ENCODE data around the gene KLHL42. TPM values are rescaled to one million over a fixed set of nuclear protein-coding genes. Genes with fewer than 3 reads are reported as not detected.

The KLHL42 gene
- total RNA-seq, 1 donor from 2014 or later: 48.8 TPM

GRCh38 chr12:27772328-27773049 is 7.5 kb upstream of the KLHL42 start:
- TF ChIP-seq CTCF (IDR thresholded peaks at IDR 0.05; ENCODE audit: unreplicated experiment): no peak
- no peak overlapping the region for H3K27ac Mint-ChIP-seq
- no peaks in the 10 kb centered on the region for H3K36me3 Mint-ChIP-seq (ENCODE audit: insufficient read depth)
- no peak for DNase-seq (ENCODE audit: low spot score, unreplicated experiment)
- H3K4me3 Mint-ChIP-seq (ENCODE audit: low read depth): no peak overlapping the region
- H3K4me1 Mint-ChIP-seq (ENCODE audit: low read depth): no peaks in the 10 kb centered on the region
- H3K9me3 Mint-ChIP-seq (ENCODE audit: low read depth): no peaks in the 10 kb centered on the region
- no peaks in the 10 kb centered on the region for H3K27me3 Mint-ChIP-seq

- Mint-ChIP-seq H3K27ac (no peak overlapping the region), H3K4me3 (ENCODE audit: low read depth) (peak overlapping the region; percentile 14), H3K36me3 (ENCODE audit: insufficient read depth) (peaks cover 3% of the 10 kb centered on the region), H3K27me3 (no peaks in the 10 kb centered on the region), H3K9me3 (ENCODE audit: low read depth) (no peaks in the 10 kb centered on the region), H3K4me1 (ENCODE audit: low read depth) (peaks cover 15% of the 10 kb centered on the region)
- no peak for TF ChIP-seq CTCF (IDR thresholded peaks at IDR 0.05; ENCODE audit: unreplicated experiment)
- no peak for DNase-seq (ENCODE audit: low spot score, unreplicated experiment)
These were observed 2.9 kb upstream of the KLHL42 start for GRCh38 chr12:27777141-27777540.

GRCh38 chr12:27778206-27778605 is 1.8 kb upstream of the KLHL42 start:
- Mint-ChIP-seq H3K4me1 (ENCODE audit: low read depth) (peaks cover 20% of the 10 kb centered on the region), H3K4me3 (ENCODE audit: low read depth) (peak overlapping the region; percentile 44), H3K27me3 (no peaks in the 10 kb centered on the region), H3K9me3 (ENCODE audit: low read depth) (no peaks in the 10 kb centered on the region), H3K36me3 (ENCODE audit: insufficient read depth) (peaks cover 10% of the 10 kb centered on the region), H3K27ac (no peak overlapping the region)
- DNase-seq (ENCODE audit: low spot score, unreplicated experiment): no peak
- TF ChIP-seq CTCF (IDR thresholded peaks at IDR 0.05; ENCODE audit: unreplicated experiment): no peak

- Mint-ChIP-seq H3K36me3 (ENCODE audit: insufficient read depth) (peaks cover 15% of the 10 kb centered on the region), H3K27ac (peak overlapping the region; percentile 98), H3K9me3 (ENCODE audit: low read depth) (no peaks in the 10 kb centered on the region), H3K27me3 (no peaks in the 10 kb centered on the region), H3K4me1 (ENCODE audit: low read depth) (peaks cover 20% of the 10 kb centered on the region), H3K4me3 (ENCODE audit: low read depth) (peak overlapping the region; percentile 92)
- no peak for TF ChIP-seq CTCF (IDR thresholded peaks at IDR 0.05; ENCODE audit: unreplicated experiment)
- DNase-seq (ENCODE audit: low spot score, unreplicated experiment): peak; percentile 18
These were observed 565 bp upstream of the KLHL42 start for GRCh38 chr12:27779416-27779919.

GRCh38 chr12:27780612-27781408 is 777 bp downstream of the KLHL42 start:
- no peaks in the 10 kb centered on the region for H3K27me3 Mint-ChIP-seq
- peak overlapping the region; percentile 80 for H3K4me3 Mint-ChIP-seq (ENCODE audit: low read depth)
- H3K4me1 Mint-ChIP-seq (ENCODE audit: low read depth): peaks cover 23% of the 10 kb centered on the region
- peak; percentile 63 for DNase-seq (ENCODE audit: low spot score, unreplicated experiment)
- H3K27ac Mint-ChIP-seq: peak overlapping the region; percentile 94
- H3K9me3 Mint-ChIP-seq (ENCODE audit: low read depth): no peaks in the 10 kb centered on the region
- peaks cover 21% of the 10 kb centered on the region for H3K36me3 Mint-ChIP-seq (ENCODE audit: insufficient read depth)
- no peak for TF ChIP-seq CTCF (IDR thresholded peaks at IDR 0.05; ENCODE audit: unreplicated experiment)
